ENCODE data around the gene KCTD5. TPM values are rescaled to one million over a fixed set of nuclear protein-coding genes. Genes with fewer than 3 reads are reported as not detected.

Gene KCTD5
- polyA plus RNA-seq, 1 donor from 2014 or later = 42.7 TPM

DNA sequence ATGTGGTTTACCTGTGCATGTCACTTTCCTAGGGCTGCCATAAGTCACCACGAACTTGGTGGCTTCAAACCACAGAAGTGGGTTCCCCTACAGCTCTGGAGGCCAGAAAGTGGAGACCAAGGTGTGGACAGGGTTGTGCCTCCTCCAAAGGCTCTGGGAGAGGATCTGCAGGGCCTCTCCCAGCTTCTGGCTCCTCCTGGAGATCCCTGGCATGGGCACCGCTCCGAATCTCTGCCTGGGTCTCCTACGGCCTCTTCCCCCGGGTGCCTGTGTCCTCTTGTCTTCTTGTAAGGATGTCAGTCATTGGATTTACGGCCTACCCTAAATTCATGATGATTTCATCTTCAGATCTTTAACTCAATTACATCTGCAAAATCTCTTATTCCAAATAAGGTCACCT is 67.6 kb downstream of the KCTD5 start:
- H3K27me3 ChIP-seq (ENCODE audit: insufficient read depth, low read depth, low read length) = no peaks in the 10 kb centered on the region
- no peaks in the 10 kb centered on the region for H3K36me3 ChIP-seq (ENCODE audit: insufficient read depth, low read length)
- peaks cover 3% of the 10 kb centered on the region for H3F3A ChIP-seq (ENCODE audit: insufficient read depth, low read length, poor library complexity, severe bottlenecking)
- no peak overlapping the region for H3K9ac ChIP-seq (ENCODE audit: low read length)
- H3K27ac ChIP-seq (ENCODE audit: low read length) = no peak overlapping the region
- H4K20me1 ChIP-seq (ENCODE audit: insufficient read depth) = peaks cover under 1% of the 10 kb centered on the region
- H3K4me2 ChIP-seq (ENCODE audit: low read length) = no peak overlapping the region
- no peaks in the 10 kb centered on the region for H3K9me2 ChIP-seq (ENCODE audit: insufficient read depth, low read length)
- TF ChIP-seq, protein P1, sequence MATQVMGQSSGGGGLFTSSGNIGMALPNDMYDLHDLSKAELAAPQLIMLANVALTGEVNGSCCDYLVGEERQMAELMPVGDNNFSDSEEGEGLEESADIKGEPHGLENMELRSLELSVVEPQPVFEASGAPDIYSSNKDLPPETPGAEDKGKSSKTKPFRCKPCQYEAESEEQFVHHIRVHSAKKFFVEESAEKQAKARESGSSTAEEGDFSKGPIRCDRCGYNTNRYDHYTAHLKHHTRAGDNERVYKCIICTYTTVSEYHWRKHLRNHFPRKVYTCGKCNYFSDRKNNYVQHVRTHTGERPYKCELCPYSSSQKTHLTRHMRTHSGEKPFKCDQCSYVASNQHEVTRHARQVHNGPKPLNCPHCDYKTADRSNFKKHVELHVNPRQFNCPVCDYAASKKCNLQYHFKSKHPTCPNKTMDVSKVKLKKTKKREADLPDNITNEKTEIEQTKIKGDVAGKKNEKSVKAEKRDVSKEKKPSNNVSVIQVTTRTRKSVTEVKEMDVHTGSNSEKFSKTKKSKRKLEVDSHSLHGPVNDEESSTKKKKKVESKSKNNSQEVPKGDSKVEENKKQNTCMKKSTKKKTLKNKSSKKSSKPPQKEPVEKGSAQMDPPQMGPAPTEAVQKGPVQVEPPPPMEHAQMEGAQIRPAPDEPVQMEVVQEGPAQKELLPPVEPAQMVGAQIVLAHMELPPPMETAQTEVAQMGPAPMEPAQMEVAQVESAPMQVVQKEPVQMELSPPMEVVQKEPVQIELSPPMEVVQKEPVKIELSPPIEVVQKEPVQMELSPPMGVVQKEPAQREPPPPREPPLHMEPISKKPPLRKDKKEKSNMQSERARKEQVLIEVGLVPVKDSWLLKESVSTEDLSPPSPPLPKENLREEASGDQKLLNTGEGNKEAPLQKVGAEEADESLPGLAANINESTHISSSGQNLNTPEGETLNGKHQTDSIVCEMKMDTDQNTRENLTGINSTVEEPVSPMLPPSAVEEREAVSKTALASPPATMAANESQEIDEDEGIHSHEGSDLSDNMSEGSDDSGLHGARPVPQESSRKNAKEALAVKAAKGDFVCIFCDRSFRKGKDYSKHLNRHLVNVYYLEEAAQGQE (IDR thresholded peaks at IDR 0.05; ENCODE audit: borderline replicate concordance) = no peak
- TF ChIP-seq POLR2AphosphoS5 (IDR thresholded peaks at IDR 0.05) (no peak), TAF1 (IDR thresholded peaks at IDR 0.05; ENCODE audit: low read depth) (no peak), SMC3 (conservative IDR thresholded peaks at IDR 0.05; ENCODE audit: poor library complexity) (no peak), EZH2 (IDR thresholded peaks at IDR 0.05; ENCODE audit: borderline replicate concordance, insufficient read depth, low read length, poor library complexity, severe bottlenecking) (no peak), RAD21 (conservative IDR thresholded peaks at IDR 0.05) (no peak)
- TF ChIP-seq, protein P2, sequence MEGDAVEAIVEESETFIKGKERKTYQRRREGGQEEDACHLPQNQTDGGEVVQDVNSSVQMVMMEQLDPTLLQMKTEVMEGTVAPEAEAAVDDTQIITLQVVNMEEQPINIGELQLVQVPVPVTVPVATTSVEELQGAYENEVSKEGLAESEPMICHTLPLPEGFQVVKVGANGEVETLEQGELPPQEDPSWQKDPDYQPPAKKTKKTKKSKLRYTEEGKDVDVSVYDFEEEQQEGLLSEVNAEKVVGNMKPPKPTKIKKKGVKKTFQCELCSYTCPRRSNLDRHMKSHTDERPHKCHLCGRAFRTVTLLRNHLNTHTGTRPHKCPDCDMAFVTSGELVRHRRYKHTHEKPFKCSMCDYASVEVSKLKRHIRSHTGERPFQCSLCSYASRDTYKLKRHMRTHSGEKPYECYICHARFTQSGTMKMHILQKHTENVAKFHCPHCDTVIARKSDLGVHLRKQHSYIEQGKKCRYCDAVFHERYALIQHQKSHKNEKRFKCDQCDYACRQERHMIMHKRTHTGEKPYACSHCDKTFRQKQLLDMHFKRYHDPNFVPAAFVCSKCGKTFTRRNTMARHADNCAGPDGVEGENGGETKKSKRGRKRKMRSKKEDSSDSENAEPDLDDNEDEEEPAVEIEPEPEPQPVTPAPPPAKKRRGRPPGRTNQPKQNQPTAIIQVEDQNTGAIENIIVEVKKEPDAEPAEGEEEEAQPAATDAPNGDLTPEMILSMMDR (IDR thresholded peaks at IDR 0.05; ENCODE audit: poor library complexity, severe bottlenecking) = no peak
- H3K79me2 ChIP-seq (replicated peaks; ENCODE audit: insufficient read depth, low read length) = peaks cover 23% of the 10 kb centered on the region
- no peak overlapping the region for H3K4me3 ChIP-seq (ENCODE audit: low read length)
- H3K9me3 ChIP-seq (ENCODE audit: low read length) = no peaks in the 10 kb centered on the region
- H2AFZ ChIP-seq (ENCODE audit: low read depth, low read length) = no peak overlapping the region

DNA sequence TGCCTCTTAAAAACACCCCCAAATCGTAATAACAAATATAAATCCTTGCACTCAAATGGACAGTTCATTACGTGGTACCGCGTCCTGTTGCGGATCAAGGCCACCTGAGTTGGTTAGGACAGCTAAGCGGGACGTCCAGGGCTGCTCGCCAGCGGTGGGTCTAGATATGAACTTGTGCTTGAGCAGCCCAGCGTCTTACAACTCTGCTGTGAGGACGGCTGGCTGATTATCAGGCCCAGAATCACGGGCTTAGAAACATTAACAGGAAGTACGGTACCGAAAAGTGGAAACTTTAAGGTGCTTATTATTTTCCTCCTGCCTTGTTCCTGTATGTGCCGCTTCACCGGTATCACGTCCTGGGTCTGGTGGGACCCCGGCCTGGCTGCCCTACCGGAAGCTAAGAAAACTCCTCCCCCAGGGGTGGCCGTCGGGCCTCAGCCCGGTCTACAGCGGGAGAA is 69.3 kb downstream of the KCTD5 start:
- Histone ChIP-seq H3K4me3 (ENCODE audit: low read length) (peak overlapping the region; percentile 98), H3K9me3 (ENCODE audit: low read length) (no peaks in the 10 kb centered on the region), H3K36me3 (ENCODE audit: insufficient read depth, low read length) (no peaks in the 10 kb centered on the region), H3K9ac (ENCODE audit: low read length) (peak overlapping the region; percentile 99), H3K4me2 (ENCODE audit: low read length) (peak overlapping the region; percentile 79), H3K79me2 (replicated peaks; ENCODE audit: insufficient read depth, low read length) (peaks cover 40% of the 10 kb centered on the region), H2AFZ (ENCODE audit: low read depth, low read length) (peak overlapping the region; percentile 87), H3K9me2 (ENCODE audit: insufficient read depth, low read length) (no peaks in the 10 kb centered on the region), H4K20me1 (ENCODE audit: insufficient read depth) (peaks cover 5% of the 10 kb centered on the region), H3F3A (ENCODE audit: insufficient read depth, low read length, poor library complexity, severe bottlenecking) (peaks cover 3% of the 10 kb centered on the region), H3K27ac (ENCODE audit: low read length) (peak overlapping the region; percentile 100), H3K27me3 (ENCODE audit: insufficient read depth, low read depth, low read length) (no peaks in the 10 kb centered on the region)
- TF ChIP-seq SMC3 (conservative IDR thresholded peaks at IDR 0.05; ENCODE audit: poor library complexity) (no peak), RAD21 (conservative IDR thresholded peaks at IDR 0.05) (no peak)
- TF ChIP-seq, protein P1 (IDR thresholded peaks at IDR 0.05; ENCODE audit: borderline replicate concordance) = no peak
- TF ChIP-seq, protein P2 (IDR thresholded peaks at IDR 0.05; ENCODE audit: poor library complexity, severe bottlenecking) = no peak

All from neural cell (in vitro differentiated cells).